Spleen (tissue), 13 donors: ENCODE results near the gene SEMA6D. TPM values are rescaled to one million over a fixed set of nuclear protein-coding genes. Genes with fewer than 3 reads are reported as not detected.

Source experiments
- DNase-seq: peaks from one replicate; pipeline ENCODE4 v3.0.0-alpha.2; 2020
- H3K27ac ChIP-seq, 8 donors: fragments of 200-600 bp; sonication (generic) in 7 of 8; 1 replicate in 4 of 8; 2 replicates in 4 of 8; pipeline versions ENCODE4 v1.5.0 to v1.8.0; 2016 to 2021; ENCODE audit warnings: inconsistent platforms in 4 of 8, mild to moderate bottlenecking in 4 of 8, moderate library complexity in 1 of 8
- H3K27me3 ChIP-seq, 7 donors: fragments of 200-600 bp; sonication (generic) in 6 of 7; replicated peaks in 1 of 7; 1 replicate in 4 of 7; 2 replicates in 3 of 7; pipeline versions ENCODE4 v1.5.0 to v1.8.0; 2016 to 2021; ENCODE audit warnings: inconsistent platforms in 3 of 7, mild to moderate bottlenecking in 1 of 7
- H3K36me3 ChIP-seq, 6 donors: fragments of 200-600 bp; sonication (generic) in 5 of 6; 1 replicate in 4 of 6; 2 replicates in 2 of 6; pipeline versions ENCODE4 v1.5.0 to v1.8.0; 2016 to 2021; ENCODE audit warnings: inconsistent platforms in 2 of 6
- H3K4me1 ChIP-seq, 6 donors: fragments of 200-600 bp; sonication (generic) in 5 of 6; 1 replicate in 3 of 6; 2 replicates in 3 of 6; pipeline versions ENCODE4 v1.5.0 to v1.8.0; 2016 to 2021; ENCODE audit warnings: inconsistent platforms in 3 of 6
- H3K4me3 ChIP-seq, 8 donors: fragments of 200-600 bp; sonication (generic) in 7 of 8; 1 replicate in 4 of 8; 2 replicates in 4 of 8; pipeline versions ENCODE4 v1.5.0 to v1.8.0; 2016 to 2021; ENCODE audit warnings: inconsistent platforms in 4 of 8, mild to moderate bottlenecking in 4 of 8, moderate library complexity in 2 of 8
- H3K9me3 ChIP-seq, 8 donors: fragments of 200-600 bp; sonication (generic) in 7 of 8; 1 replicate in 4 of 8; 2 replicates in 4 of 8; pipeline versions ENCODE4 v1.5.0 to v1.8.0; 2016 to 2021; ENCODE audit warnings: inconsistent platforms in 4 of 8
- POLR2A ChIP-seq, 3 donors: fragments of 450-650 bp; IDR thresholded peaks; one replicate each; pipeline ENCODE4 v1.5.1; 2017; ENCODE audit warnings: antibody characterized with exemption in 3 of 3, mild to moderate bottlenecking in 1 of 3
- POLR2AphosphoS5 ChIP-seq, 3 donors: sonication (generic); formaldehyde crosslinking; IDR thresholded peaks; one replicate each; pipeline ENCODE4 v1.5.1; 2017; ENCODE audit warnings: antibody characterized with exemption in 3 of 3
- WGBS, 5 donors: extraction: QIAGEN DNeasy Blood & Tissue Kit in 3 of 5; methylation state at CpG; one replicate each; pipeline versions ENCODE4 v1.1.5 to v1.1.7; 2013 to 2018; 5-methylcytosine and 5-hydroxymethylcytosine counted together
- intact Hi-C: fragments of 100-400 bp; cut with DNase I; formaldehyde crosslinking; loops from one replicate; pipeline ENCODE4 v1.15.0; 2023; ENCODE audit warnings: low total_unique reads
- long read RNA-seq, 2 donors: transcript quantifications; one replicate each; lab custom pipeline, GENCODE V29; 2026
- polyA plus RNA-seq, 3 donors: library from polyadenylated mRNA; stranded (reverse); fragments of 200-250 nt; gene quantifications; one replicate each; pipeline ENCODE4 v1.2.1, GENCODE V29; 2013
- total RNA-seq, 7 donors: library from RNA; depleted of rRNA in 3 of 7; stranded (reverse); fragments of >200 nt in 3 of 7; fragmentation: NEBNext Ultra II Directional in 4 of 7; extraction: Animal tissue kit (Norgen Biotek cat#: 25700) in 4 of 7; gene quantifications; one replicate each; pipeline versions ENCODE4 v1.1.0 to v1.2.1, GENCODE V29; 2016 to 2021
- TF ChIP-seq, protein P1 (sequence below), 11 experiments: fragments of 200-600 bp in 7 of 11; fragments of 450-650 bp in 4 of 11; sonication (generic) in 4 of 11; IDR thresholded peaks in 8 of 11; conservative IDR thresholded peaks in 3 of 11; 1 replicate in 7 of 11; 2 replicates in 4 of 11; pipeline versions ENCODE4 v1.4.0 to v1.8.0; 2016 to 2021; ENCODE audit warnings: antibody characterized with exemption in 11 of 11, inconsistent platforms in 4 of 11, mild to moderate bottlenecking in 1 of 11
- donor health status: healthy with polysubstance abuse.
- donor health status: DM: no; HTN: no; CAD: no; lungs with moderate emphysema.
- donor health status: DM: no; HTN: no; CAD: no.
- donor health status: Bipolar disorder and iron deficiency.
- donor health status: healthy.
- donor health status: DM: no; HTN: no; CAD: no.
- donor health status: DM: yes; HTN: yes; CAD: no.

SEMA6D gene, protein sequence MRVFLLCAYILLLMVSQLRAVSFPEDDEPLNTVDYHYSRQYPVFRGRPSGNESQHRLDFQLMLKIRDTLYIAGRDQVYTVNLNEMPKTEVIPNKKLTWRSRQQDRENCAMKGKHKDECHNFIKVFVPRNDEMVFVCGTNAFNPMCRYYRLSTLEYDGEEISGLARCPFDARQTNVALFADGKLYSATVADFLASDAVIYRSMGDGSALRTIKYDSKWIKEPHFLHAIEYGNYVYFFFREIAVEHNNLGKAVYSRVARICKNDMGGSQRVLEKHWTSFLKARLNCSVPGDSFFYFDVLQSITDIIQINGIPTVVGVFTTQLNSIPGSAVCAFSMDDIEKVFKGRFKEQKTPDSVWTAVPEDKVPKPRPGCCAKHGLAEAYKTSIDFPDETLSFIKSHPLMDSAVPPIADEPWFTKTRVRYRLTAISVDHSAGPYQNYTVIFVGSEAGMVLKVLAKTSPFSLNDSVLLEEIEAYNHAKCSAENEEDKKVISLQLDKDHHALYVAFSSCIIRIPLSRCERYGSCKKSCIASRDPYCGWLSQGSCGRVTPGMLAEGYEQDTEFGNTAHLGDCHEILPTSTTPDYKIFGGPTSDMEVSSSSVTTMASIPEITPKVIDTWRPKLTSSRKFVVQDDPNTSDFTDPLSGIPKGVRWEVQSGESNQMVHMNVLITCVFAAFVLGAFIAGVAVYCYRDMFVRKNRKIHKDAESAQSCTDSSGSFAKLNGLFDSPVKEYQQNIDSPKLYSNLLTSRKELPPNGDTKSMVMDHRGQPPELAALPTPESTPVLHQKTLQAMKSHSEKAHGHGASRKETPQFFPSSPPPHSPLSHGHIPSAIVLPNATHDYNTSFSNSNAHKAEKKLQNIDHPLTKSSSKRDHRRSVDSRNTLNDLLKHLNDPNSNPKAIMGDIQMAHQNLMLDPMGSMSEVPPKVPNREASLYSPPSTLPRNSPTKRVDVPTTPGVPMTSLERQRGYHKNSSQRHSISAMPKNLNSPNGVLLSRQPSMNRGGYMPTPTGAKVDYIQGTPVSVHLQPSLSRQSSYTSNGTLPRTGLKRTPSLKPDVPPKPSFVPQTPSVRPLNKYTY
- total RNA-seq (1 to 10 TPM; 1.3 to 6.5 (median 2.6) TPM), polyA plus RNA-seq (under 1 TPM; 0.52 to 0.85 (median 0.77) TPM)
- long read RNA-seq, donor 1, full-length matches to known transcripts, result 7 of 7 reads
- long read RNA-seq, donor 1, partial matches to known transcripts, result 0 of 7 reads
- long read RNA-seq, donor 1, other reads (novel, unspliced or antisense), result 0 of 7 reads
- long read RNA-seq, donor 2, partial matches to known transcripts, result 5 of 8 reads
- long read RNA-seq, donor 2, other reads (novel, unspliced or antisense), result 0 of 8 reads

DNA sequence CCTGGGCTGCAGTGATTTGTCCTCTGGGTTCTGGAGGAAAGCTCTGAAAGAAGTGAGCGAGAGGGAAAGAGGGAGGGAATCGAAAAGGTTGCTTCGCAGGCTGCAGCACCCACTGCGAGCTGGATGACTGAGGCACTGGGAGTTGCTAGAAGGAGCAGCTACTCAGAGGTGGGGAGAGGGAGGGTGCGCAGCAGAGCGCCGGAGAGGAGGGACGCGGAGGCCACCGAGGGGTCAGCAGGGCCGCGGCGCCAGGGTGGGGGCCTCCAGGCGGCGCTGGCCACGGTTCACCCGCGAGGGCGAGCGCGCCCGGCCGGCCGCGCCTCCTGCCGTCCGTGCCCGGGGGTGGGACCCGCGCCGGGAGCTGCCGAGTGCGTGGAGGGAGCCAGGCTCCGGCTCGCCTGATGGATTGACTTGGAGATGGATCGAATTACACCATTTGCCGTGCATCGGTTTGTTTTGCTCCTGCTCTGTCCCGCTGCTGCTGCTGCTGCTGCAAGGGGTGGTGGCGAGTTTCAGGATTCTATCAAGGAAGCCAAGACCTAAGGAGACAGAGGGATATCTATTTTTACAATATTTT is at the start of gene SEMA6D:
Gene SEMA6D (plus strand): TSS at position 470 of the 577 bp plus-strand sequence. CDS start 42,294 bp downstream, outside the sequence.
- 2 to 3% (median 2%) methylated on average over 26 to 40 of the region's 40 CpGs for WGBS, 5 donors
- H3K27me3 ChIP-seq, result peaks cover 0 to 74% (median 15%) of the 10 kb centered on the region in 7 donors

DNA sequence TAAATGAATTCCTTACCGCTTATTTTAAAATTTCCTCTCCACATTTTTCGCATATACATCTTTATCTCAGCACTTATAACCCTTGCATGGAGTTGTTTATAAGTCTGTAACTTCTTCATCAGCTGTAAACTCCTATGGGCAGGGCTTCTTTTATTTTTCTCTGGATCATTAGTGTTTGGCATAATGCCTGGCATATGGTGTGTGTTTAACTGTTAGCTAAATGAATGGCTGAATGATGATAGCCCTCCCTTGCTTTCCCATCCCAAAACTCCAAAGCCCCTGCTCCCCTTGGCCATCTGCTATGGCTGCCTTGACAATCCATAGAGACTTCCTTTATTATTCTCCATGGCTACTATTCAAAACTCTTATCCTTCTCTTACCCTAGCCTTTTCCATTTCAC is 48.1 kb upstream of the SEMA6D start:
- Histone ChIP-seq H3K27ac (no peak overlapping the region), H3K4me3 (no peak overlapping the region), H3K27me3 (no peaks in the 10 kb centered on the region), H3K9me3 (no peaks in the 10 kb centered on the region), H3K36me3 (no peaks in the 10 kb centered on the region), H3K4me1 (peaks cover 0 to 15% (median 6%) of the 10 kb centered on the region in 6 donors)
- no peak for TF ChIP-seq POLR2A (IDR thresholded peaks at IDR 0.05)
- no peak for TF ChIP-seq POLR2AphosphoS5 (IDR thresholded peaks at IDR 0.05)
- TF ChIP-seq, protein P1, sequence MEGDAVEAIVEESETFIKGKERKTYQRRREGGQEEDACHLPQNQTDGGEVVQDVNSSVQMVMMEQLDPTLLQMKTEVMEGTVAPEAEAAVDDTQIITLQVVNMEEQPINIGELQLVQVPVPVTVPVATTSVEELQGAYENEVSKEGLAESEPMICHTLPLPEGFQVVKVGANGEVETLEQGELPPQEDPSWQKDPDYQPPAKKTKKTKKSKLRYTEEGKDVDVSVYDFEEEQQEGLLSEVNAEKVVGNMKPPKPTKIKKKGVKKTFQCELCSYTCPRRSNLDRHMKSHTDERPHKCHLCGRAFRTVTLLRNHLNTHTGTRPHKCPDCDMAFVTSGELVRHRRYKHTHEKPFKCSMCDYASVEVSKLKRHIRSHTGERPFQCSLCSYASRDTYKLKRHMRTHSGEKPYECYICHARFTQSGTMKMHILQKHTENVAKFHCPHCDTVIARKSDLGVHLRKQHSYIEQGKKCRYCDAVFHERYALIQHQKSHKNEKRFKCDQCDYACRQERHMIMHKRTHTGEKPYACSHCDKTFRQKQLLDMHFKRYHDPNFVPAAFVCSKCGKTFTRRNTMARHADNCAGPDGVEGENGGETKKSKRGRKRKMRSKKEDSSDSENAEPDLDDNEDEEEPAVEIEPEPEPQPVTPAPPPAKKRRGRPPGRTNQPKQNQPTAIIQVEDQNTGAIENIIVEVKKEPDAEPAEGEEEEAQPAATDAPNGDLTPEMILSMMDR (IDR thresholded peaks at IDR 0.05 in 8 of 11, conservative IDR thresholded peaks at IDR 0.05 in 3 of 11), result no peak
- no peak for DNase-seq
- intact Hi-C loops, result no loop called here
- WGBS, 5 donors, result 66 to 87% (median 78%) methylated on average over 2 of the region's 2 CpGs

More for the DNA sequence above, at the start of gene SEMA6D:
- intact Hi-C loops, result loop anchor here (10.0 kb wide), 1 partner anchor 268 kb away; no protein-coding TSS in a partner anchor
- peak; percentile 77 for DNase-seq
- no peaks in the 10 kb centered on the region for H3K36me3 ChIP-seq
- peak within 1 kb of the TSS; percentile 30 to 74 (median 57) for H3K4me3 ChIP-seq
- TF ChIP-seq, protein P1 (IDR thresholded peaks at IDR 0.05 in 8 of 11, conservative IDR thresholded peaks at IDR 0.05 in 3 of 11), result peak in 5 of 11 experiments; percentile 12 to 55 (median 37)
- TF ChIP-seq POLR2AphosphoS5 (IDR thresholded peaks at IDR 0.05), result peak in 2 of 3 donors; percentile 7 to 44
- no peak for TF ChIP-seq POLR2A (IDR thresholded peaks at IDR 0.05)
- peaks cover 0 to 33% (median 13%) of the 10 kb centered on the region in 6 donors for H3K4me1 ChIP-seq
- H3K27ac ChIP-seq, result peak within 1 kb of the TSS; percentile 19 to 79 (median 62)
- no peaks in the 10 kb centered on the region for H3K9me3 ChIP-seq

DNA sequence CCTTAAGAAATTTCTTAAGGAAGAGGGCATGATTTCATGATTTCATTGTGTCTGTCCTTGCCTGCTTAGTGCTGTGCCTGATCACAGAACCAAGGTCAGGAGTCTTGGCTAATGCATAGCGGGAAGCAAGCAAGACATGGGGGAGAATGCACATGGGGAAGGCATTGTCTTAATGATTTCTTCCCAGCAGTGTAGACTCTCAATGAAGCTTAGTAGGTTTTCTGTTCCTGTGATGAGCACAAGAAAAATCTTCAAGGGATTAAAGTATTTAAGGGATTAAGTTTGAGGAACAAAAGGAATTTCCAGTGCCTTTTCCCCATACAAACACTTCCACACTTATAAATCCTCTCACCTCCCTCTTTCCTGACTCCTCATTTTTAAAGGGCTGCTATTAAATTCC is 46.9 kb upstream of the SEMA6D start:
- Histone ChIP-seq H3K36me3 (no peaks in the 10 kb centered on the region), H3K4me1 (peaks cover 0 to 15% (median 6%) of the 10 kb centered on the region in 6 donors), H3K9me3 (no peaks in the 10 kb centered on the region), H3K4me3 (no peak overlapping the region), H3K27ac (no peak overlapping the region), H3K27me3 (no peaks in the 10 kb centered on the region)
- TF ChIP-seq POLR2AphosphoS5 (IDR thresholded peaks at IDR 0.05), result no peak
- TF ChIP-seq, protein P1 (IDR thresholded peaks at IDR 0.05 in 8 of 11, conservative IDR thresholded peaks at IDR 0.05 in 3 of 11), result no peak
- no peak for TF ChIP-seq POLR2A (IDR thresholded peaks at IDR 0.05)
- intact Hi-C loops, result no loop called here
- WGBS, 5 donors, result 95 to 100% (median 97%) methylated on average over 1 of the region's 1 CpG
- DNase-seq, result no peak
